Parathyroid adenoma (tissue), 2 donors: ENCODE measurements around the gene PPIL1.

Source experiments
- H2AFZ ChIP-seq: fragments of 300-600 bp; sonication (generic); one replicate; pipeline ENCODE4 v1.7.0; 2017; ENCODE audit warnings: antibody characterized with exemption, mild to moderate bottlenecking
- H3K27ac ChIP-seq: fragments of 300-600 bp; sonication (generic); one replicate; pipeline ENCODE4 v1.7.0; 2017
- H3K27me3 ChIP-seq: fragments of 300-600 bp; sonication (generic); one replicate; pipeline ENCODE4 v1.7.0; 2017; ENCODE audit warnings: low read length; ENCODE audit not compliant: control insufficient read depth, insufficient read depth
- H3K36me3 ChIP-seq: fragments of 300-600 bp; sonication (generic); one replicate; pipeline ENCODE4 v1.7.0; 2017; ENCODE audit warnings: low read length; ENCODE audit not compliant: control insufficient read depth, insufficient read depth
- H3K4me1 ChIP-seq: fragments of 300-600 bp; sonication (generic); one replicate; pipeline ENCODE4 v1.7.0; 2017; ENCODE audit warnings: control low read depth
- H3K4me2 ChIP-seq: fragments of 300-600 bp; sonication (generic); one replicate; pipeline ENCODE4 v1.7.0; 2017; ENCODE audit warnings: low read length
- H3K4me3 ChIP-seq: fragments of 300-600 bp; sonication (generic); one replicate; pipeline ENCODE4 v1.7.0; 2017; ENCODE audit warnings: low read depth, low read length
- H3K79me2 ChIP-seq: fragments of 300-600 bp; sonication (generic); one replicate; pipeline ENCODE4 v1.7.0; 2017; ENCODE audit warnings: control low read depth
- H3K9ac ChIP-seq: fragments of 300-600 bp; sonication (generic); one replicate; pipeline ENCODE4 v1.7.0; 2017; ENCODE audit warnings: mild to moderate bottlenecking
- H3K9me3 ChIP-seq: fragments of 300-600 bp; sonication (generic); one replicate; pipeline ENCODE4 v1.7.0; 2017; ENCODE audit warnings: low read length; ENCODE audit not compliant: control insufficient read depth
- TF ChIP-seq, protein P1 (sequence below): fragments of 300-600 bp; sonication (generic); IDR thresholded peaks from one replicate; pipeline ENCODE4 v1.7.0; 2017; ENCODE audit warnings: antibody characterized with exemption, mild to moderate bottlenecking
- donor health status: primary hyperparathyroidism.

The PPIL1 gene

DNA sequence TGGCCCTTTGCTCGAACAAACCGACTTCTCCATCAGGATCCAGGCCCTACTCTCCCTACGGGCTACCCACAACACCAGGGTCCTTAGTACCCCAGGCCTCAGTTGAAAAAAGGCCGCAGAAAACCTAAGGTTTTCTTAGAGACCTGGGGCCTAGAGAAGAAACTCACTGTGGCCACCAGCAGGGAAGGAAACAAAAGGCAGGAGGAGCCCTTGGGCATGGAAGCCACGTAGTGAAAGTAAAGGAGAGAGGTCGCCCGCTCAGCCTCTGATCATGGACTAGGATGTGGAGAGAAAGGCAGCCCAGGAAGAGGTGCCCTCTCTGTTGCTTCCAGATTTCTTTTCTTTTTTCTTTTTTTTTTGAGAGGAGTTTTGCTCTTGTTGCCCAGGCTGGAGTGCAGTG is 66.9 kb downstream of the PPIL1 start:
- Histone ChIP-seq H3K27ac (no peak overlapping the region), H3K4me2 (no peak overlapping the region), H2AFZ (no peak overlapping the region), H3K9me3 (no peaks in the 10 kb centered on the region), H3K4me3 (no peak overlapping the region), H3K27me3 (no peaks in the 10 kb centered on the region), H3K36me3 (no peaks in the 10 kb centered on the region), H3K79me2 (no peaks in the 10 kb centered on the region), H3K4me1 (no peaks in the 10 kb centered on the region), H3K9ac (no peak overlapping the region)
- TF ChIP-seq, protein P1, sequence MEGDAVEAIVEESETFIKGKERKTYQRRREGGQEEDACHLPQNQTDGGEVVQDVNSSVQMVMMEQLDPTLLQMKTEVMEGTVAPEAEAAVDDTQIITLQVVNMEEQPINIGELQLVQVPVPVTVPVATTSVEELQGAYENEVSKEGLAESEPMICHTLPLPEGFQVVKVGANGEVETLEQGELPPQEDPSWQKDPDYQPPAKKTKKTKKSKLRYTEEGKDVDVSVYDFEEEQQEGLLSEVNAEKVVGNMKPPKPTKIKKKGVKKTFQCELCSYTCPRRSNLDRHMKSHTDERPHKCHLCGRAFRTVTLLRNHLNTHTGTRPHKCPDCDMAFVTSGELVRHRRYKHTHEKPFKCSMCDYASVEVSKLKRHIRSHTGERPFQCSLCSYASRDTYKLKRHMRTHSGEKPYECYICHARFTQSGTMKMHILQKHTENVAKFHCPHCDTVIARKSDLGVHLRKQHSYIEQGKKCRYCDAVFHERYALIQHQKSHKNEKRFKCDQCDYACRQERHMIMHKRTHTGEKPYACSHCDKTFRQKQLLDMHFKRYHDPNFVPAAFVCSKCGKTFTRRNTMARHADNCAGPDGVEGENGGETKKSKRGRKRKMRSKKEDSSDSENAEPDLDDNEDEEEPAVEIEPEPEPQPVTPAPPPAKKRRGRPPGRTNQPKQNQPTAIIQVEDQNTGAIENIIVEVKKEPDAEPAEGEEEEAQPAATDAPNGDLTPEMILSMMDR, result no peak

GRCh38 chr6:36807143-36807542 is 67.5 kb downstream of the PPIL1 start:
- no peak overlapping the region for H2AFZ ChIP-seq
- no peaks in the 10 kb centered on the region for H3K9me3 ChIP-seq
- H3K4me3 ChIP-seq, result no peak overlapping the region
- H3K9ac ChIP-seq, result no peak overlapping the region
- H3K4me2 ChIP-seq, result no peak overlapping the region
- H3K79me2 ChIP-seq, result no peaks in the 10 kb centered on the region
- H3K27me3 ChIP-seq, result no peaks in the 10 kb centered on the region
- no peak overlapping the region for H3K27ac ChIP-seq
- H3K4me1 ChIP-seq, result no peaks in the 10 kb centered on the region
- no peaks in the 10 kb centered on the region for H3K36me3 ChIP-seq
- TF ChIP-seq, protein P1, result no peak

DNA sequence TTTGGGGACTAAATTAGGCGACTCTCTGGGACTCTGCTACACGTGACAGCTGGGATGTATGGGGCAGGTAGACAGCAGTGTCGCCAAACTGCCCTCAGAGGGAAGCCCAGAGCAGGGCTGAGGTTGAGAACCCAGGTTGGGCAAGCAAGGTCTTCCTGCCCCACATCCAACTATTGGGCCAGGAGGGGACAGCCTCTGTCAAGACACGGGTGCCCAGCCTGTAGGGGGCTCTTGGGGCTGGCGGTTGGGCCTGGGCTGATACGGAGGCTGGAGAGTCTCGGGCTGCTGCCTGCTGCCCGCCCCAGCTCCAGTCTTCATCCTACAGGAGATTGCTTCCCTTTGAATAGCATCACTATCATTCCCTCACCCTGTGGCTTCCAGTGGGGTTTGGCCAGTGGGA is 68.7 kb downstream of the PPIL1 start:
- no peak overlapping the region for H3K27ac ChIP-seq
- no peaks in the 10 kb centered on the region for H3K36me3 ChIP-seq
- no peak overlapping the region for H3K4me3 ChIP-seq
- TF ChIP-seq, protein P1, result no peak
- H3K27me3 ChIP-seq, result no peaks in the 10 kb centered on the region
- H2AFZ ChIP-seq, result no peak overlapping the region
- H3K4me1 ChIP-seq, result no peaks in the 10 kb centered on the region
- no peak overlapping the region for H3K4me2 ChIP-seq
- H3K9ac ChIP-seq, result no peak overlapping the region
- H3K79me2 ChIP-seq, result no peaks in the 10 kb centered on the region
- no peaks in the 10 kb centered on the region for H3K9me3 ChIP-seq

DNA sequence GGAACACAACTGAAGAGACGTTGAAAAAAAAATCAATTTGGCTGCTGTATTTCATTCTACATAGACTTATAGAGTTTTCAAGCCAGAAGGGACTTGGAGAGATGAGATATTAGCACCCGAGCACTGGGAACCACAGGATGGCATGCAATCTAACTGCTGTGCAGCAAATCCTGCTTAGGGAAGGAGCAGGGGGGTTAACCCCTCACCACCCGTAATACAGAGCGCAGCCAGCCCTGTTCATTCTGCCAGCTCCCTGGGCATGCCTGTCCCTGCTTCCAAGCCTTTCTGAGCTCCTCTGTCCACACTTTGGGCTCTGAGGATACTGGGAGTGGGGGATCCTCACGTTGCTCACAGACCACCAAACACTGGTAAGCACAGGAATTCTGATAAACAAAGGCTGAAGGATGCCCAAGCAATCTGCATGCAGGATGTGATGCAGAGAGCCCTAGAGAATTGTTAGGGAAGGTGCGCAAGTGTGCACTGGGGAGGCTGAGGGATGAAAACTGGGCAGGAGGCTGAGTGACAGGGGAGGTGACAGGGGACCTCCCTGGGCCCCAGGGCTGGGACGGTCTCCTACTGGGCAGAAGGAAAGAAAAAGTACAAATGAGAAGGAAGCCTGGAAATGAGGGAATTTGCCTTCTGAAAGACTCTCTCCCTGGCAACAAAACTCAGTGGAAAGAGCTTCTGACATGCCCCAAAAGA is 69.4 kb downstream of the PPIL1 start:
- Histone ChIP-seq H3K4me1 (no peaks in the 10 kb centered on the region), H3K27ac (no peak overlapping the region), H2AFZ (no peak overlapping the region), H3K36me3 (no peaks in the 10 kb centered on the region), H3K27me3 (no peaks in the 10 kb centered on the region), H3K9me3 (no peaks in the 10 kb centered on the region), H3K4me2 (no peak overlapping the region), H3K4me3 (no peak overlapping the region), H3K79me2 (no peaks in the 10 kb centered on the region), H3K9ac (no peak overlapping the region)
- TF ChIP-seq, protein P1, result no peak
